HepG2 (cell line): ENCODE results near the gene GANC. TPM values are rescaled to one million over a fixed set of nuclear protein-coding genes. Genes with fewer than 3 reads are reported as not detected.

Experiments used
- GATA4 ChIP-seq: sonication (generic); IDR thresholded peaks from 2 replicates; pipeline ENCODE4 v1.6.1; 2016; ENCODE audit warnings: antibody characterized with exemption, low read depth, borderline replicate concordance
- HMGA1 ChIP-seq: sonication (generic); formaldehyde crosslinking; conservative IDR thresholded peaks from 2 replicates; pipeline ENCODE4 v1.4.0; 2020; ENCODE audit warnings: missing genetic modification reagents
- HOXD1 ChIP-seq: sonication (generic); formaldehyde crosslinking; IDR thresholded peaks from 2 replicates; pipeline ENCODE4 v1.5.0; 2020; ENCODE audit warnings: missing genetic modification reagents
- MED1 ChIP-seq: sonication (generic); formaldehyde crosslinking; IDR thresholded peaks from 2 replicates; pipeline ENCODE4 v1.4.0; 2020; ENCODE audit warnings: missing genetic modification reagents
- ONECUT2 ChIP-seq: sonication (generic); formaldehyde crosslinking; IDR thresholded peaks from 2 replicates; pipeline ENCODE4 v1.4.0; 2020; ENCODE audit warnings: missing genetic modification reagents
- PITX1 ChIP-seq: sonication (generic); formaldehyde crosslinking; IDR thresholded peaks from 2 replicates; pipeline ENCODE4 v1.5.1; 2020; ENCODE audit warnings: mild to moderate bottlenecking, missing genetic modification reagents
- RCOR2 ChIP-seq: IDR thresholded peaks from 2 replicates; pipeline ENCODE4 v1.6.1; 2016; ENCODE audit warnings: missing biosample characterization, missing genetic modification reagents
- SOX6 ChIP-seq, 2 experiments: fragments of 450-650 bp in 1 of 2; sonication (generic) in 1 of 2; formaldehyde crosslinking in 1 of 2; IDR thresholded peaks; 2 replicates each; pipeline versions ENCODE4 v1.4.0 to v1.6.1; 2017 to 2020; ENCODE audit warnings: antibody characterized with exemption in 1 of 2, mild to moderate bottlenecking in 1 of 2, missing genetic modification reagents in 1 of 2
- SRSF9 ChIP-seq: fragments of 200-400 bp; formaldehyde crosslinking; IDR thresholded peaks from 2 replicates; pipeline ENCODE4 v1.6.1; 2018; ENCODE audit warnings: borderline replicate concordance, mild to moderate bottlenecking, low read depth, low read length; ENCODE audit not compliant: insufficient read depth, poor library complexity, severe bottlenecking
- TCF12 ChIP-seq, 2 experiments: fragments of 450-650 bp in 1 of 2; sonication (generic) in 1 of 2; formaldehyde crosslinking in 1 of 2; IDR thresholded peaks; 2 replicates each; pipeline versions ENCODE4 v1.6.1 to v1.8.0; 2017 to 2022; ENCODE audit warnings: antibody characterized with exemption in 1 of 2, mild to moderate bottlenecking in 1 of 2, missing genetic modification reagents in 1 of 2, moderate library complexity in 1 of 2
- YEATS4 ChIP-seq: sonication (generic); formaldehyde crosslinking; IDR thresholded peaks from 2 replicates; pipeline ENCODE4 v1.4.0; 2020; ENCODE audit warnings: missing genetic modification reagents, borderline replicate concordance
- ZFP36 ChIP-seq: fragments of 150-350 bp; IDR thresholded peaks from 2 replicates; pipeline ENCODE4 v1.6.1; 2018; ENCODE audit warnings: borderline replicate concordance, low read length, low read depth; ENCODE audit not compliant: partially characterized antibody
- ZFYVE20 ChIP-seq: sonication (generic); formaldehyde crosslinking; IDR thresholded peaks from 2 replicates; pipeline ENCODE4 v1.8.0; 2023; ENCODE audit warnings: low read depth, mild to moderate bottlenecking, moderate library complexity, missing genetic modification reagents, borderline replicate concordance
- ZNF329 ChIP-seq: sonication (generic); formaldehyde crosslinking; IDR thresholded peaks from 2 replicates; pipeline ENCODE4 v1.9.0; 2021; ENCODE audit warnings: low read depth, mild to moderate bottlenecking, missing genetic modification reagents
- ZNF570 ChIP-seq: sonication (generic); formaldehyde crosslinking; IDR thresholded peaks from 2 replicates; pipeline ENCODE4 v1.4.0; 2020; ENCODE audit warnings: mild to moderate bottlenecking, missing genetic modification reagents, borderline replicate concordance
- ZNF615 ChIP-seq: sonication (generic); formaldehyde crosslinking; IDR thresholded peaks from 2 replicates; pipeline ENCODE4 v1.5.0; 2020; ENCODE audit warnings: mild to moderate bottlenecking, missing genetic modification reagents, borderline replicate concordance
- ZNF709 ChIP-seq: sonication (generic); formaldehyde crosslinking; IDR thresholded peaks from 2 replicates; pipeline ENCODE4 v1.5.0; 2020; ENCODE audit warnings: mild to moderate bottlenecking, missing genetic modification reagents
- ZSCAN20 ChIP-seq: sonication (generic); formaldehyde crosslinking; IDR thresholded peaks from 2 replicates; pipeline ENCODE4 v1.4.0; 2020; ENCODE audit warnings: missing genetic modification reagents, mild to moderate bottlenecking, borderline replicate concordance
- polyA plus RNA-seq, 8 experiments: library from polyadenylated mRNA; depleted of rRNA in 3 of 8; stranded (reverse) in 7 of 8; unstranded in 1 of 8; fragments of >200 nt; fragmentation: Illumina TruSeq in 4 of 8; extraction: Trizol in 4 of 8; gene quantifications; 2 replicates each; pipeline versions ENCODE4 v1.2.1 to v1.2.3, GENCODE V29; 2011 to 2016; ENCODE audit warnings: low read depth in 4 of 8, missing spikeins in 1 of 8, mixed read lengths in 1 of 8; ENCODE audit not compliant: insufficient read depth in 1 of 8
- total RNA-seq, 5 experiments: library from RNA; depleted of rRNA; stranded (reverse); fragments of >200 nt; fragmentation: Illumina TruSeq; extraction: Trizol; gene quantifications; 2 replicates each; pipeline ENCODE4 v1.2.3, GENCODE V29; 2016; ENCODE audit warnings: low read depth in 1 of 5
- TF ChIP-seq, protein P1 (sequence below): sonication (generic); formaldehyde crosslinking; IDR thresholded peaks from 2 replicates; pipeline ENCODE4 v1.5.0; 2020; ENCODE audit warnings: missing genetic modification reagents
- TF ChIP-seq, protein P2 (sequence below): sonication (generic); formaldehyde crosslinking; IDR thresholded peaks from 2 replicates; pipeline ENCODE4 v1.5.0; 2020; ENCODE audit warnings: mild to moderate bottlenecking, missing genetic modification reagents
- TF ChIP-seq, protein P3 (sequence below): IDR thresholded peaks from 2 replicates; pipeline ENCODE4 v1.6.1; 2016; ENCODE audit warnings: low read depth
- TF ChIP-seq, protein P4 (sequence below): sonication (generic); formaldehyde crosslinking; conservative IDR thresholded peaks from 2 replicates; pipeline ENCODE4 v1.4.0; 2020; ENCODE audit warnings: missing genetic modification reagents

Gene GANC
- total and polyA plus RNA-seq, 2 of the 13 experiments (the other 11 are each of a cell fraction or from before 2014, with no cell fraction given), result 17.0 to 21.0 TPM

DNA sequence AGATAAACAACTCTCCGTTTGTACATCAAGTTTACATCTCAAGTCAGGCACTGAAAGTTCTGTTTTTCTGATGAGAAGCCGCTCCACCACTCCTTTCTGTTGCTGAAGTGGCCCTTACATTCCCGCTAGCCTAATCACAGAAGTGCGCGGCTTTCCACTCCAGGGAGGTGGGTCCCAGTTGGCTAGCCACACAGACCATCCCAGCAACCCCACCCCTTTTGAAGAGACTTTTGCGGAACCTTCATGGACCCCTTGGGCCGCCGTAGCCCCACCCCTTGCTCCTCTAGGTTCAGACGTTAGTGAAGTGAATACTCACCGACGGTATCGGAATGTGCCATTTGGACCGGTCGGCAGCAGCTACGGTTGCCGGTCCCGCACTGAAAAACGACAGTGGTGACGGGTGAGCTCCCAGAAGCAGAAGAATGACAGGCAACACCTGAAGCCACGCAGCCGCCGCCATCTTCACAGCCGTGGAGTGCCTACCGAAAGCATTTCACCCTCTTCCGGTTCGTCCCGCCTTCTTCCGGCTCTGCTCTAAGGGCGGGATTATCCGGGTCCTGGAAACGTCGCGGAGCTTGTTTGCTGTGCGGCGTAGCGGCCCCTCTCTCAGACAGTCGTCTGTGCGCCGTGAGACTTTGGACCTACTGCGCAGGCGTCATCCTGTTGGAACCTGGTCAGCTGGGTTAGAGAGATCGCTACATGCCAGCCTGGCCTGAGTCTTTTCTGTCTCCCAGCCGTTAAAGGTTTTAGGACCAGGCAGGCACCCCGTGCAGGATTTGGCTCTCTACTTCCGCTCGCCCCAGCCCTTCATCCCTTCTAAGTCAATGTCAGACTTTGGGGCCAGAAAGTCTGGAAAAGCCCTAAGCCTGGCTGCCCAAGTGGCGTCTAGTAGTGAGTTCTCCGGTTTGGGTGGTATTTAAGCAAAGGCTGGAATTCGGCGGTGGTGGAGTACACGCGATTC lies at the start of gene GANC, which contains the start of gene TMEM87A (continued):
- no peak for TF ChIP-seq ZNF709 (CRISPR knock-in tag)
- TF ChIP-seq PITX1 (CRISPR knock-in tag), result peak; percentile 85
- peak; percentile 93 for TF ChIP-seq YEATS4 (CRISPR knock-in tag)
- no peak for TF ChIP-seq ZSCAN20 (CRISPR knock-in tag)
- TF ChIP-seq, protein P1, sequence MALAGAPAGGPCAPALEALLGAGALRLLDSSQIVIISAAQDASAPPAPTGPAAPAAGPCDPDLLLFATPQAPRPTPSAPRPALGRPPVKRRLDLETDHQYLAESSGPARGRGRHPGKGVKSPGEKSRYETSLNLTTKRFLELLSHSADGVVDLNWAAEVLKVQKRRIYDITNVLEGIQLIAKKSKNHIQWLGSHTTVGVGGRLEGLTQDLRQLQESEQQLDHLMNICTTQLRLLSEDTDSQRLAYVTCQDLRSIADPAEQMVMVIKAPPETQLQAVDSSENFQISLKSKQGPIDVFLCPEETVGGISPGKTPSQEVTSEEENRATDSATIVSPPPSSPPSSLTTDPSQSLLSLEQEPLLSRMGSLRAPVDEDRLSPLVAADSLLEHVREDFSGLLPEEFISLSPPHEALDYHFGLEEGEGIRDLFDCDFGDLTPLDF (CRISPR knock-in tag), result peak; percentile 82
- TF ChIP-seq SRSF9, result no peak
- TF ChIP-seq RCOR2, result no peak
- TF ChIP-seq, protein P2, sequence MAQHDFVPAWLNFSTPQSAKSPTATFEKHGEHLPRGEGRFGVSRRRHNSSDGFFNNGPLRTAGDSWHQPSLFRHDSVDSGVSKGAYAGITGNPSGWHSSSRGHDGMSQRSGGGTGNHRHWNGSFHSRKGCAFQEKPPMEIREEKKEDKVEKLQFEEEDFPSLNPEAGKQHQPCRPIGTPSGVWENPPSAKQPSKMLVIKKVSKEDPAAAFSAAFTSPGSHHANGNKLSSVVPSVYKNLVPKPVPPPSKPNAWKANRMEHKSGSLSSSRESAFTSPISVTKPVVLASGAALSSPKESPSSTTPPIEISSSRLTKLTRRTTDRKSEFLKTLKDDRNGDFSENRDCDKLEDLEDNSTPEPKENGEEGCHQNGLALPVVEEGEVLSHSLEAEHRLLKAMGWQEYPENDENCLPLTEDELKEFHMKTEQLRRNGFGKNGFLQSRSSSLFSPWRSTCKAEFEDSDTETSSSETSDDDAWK (CRISPR knock-in tag), result no peak
- TF ChIP-seq ZFP36, result no peak
- TF ChIP-seq GATA4, result peak; percentile 32
- TF ChIP-seq, protein P3, sequence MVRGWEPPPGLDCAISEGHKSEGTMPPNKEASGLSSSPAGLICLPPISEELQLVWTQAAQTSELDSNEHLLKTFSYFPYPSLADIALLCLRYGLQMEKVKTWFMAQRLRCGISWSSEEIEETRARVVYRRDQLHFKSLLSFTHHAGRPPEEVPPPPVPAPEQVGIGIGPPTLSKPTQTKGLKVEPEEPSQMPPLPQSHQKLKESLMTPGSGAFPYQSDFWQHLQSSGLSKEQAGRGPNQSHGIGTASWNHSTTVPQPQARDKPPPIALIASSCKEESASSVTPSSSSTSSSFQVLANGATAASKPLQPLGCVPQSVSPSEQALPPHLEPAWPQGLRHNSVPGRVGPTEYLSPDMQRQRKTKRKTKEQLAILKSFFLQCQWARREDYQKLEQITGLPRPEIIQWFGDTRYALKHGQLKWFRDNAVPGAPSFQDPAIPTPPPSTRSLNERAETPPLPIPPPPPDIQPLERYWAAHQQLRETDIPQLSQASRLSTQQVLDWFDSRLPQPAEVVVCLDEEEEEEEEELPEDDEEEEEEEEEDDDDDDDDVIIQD, result peak; percentile 55; the same call in 1 of the 2 replicates
- TF ChIP-seq MED1 (CRISPR knock-in tag), result peak; percentile 66
- no peak for TF ChIP-seq ZNF570 (CRISPR knock-in tag)
- no peak for TF ChIP-seq ZNF615
- no peak for TF ChIP-seq ZFYVE20 (CRISPR knock-in tag)
- no peak for TF ChIP-seq SOX6 (IDR thresholded peaks at IDR 0.05)
- TF ChIP-seq SOX6 (CRISPR knock-in tag; IDR thresholded peaks at IDR 0.05), result peak; percentile 81
- TF ChIP-seq TCF12 (IDR thresholded peaks at IDR 0.05), result no peak
- peak; percentile 54; the same call in 1 of the 2 replicates for TF ChIP-seq TCF12 (CRISPR knock-in tag; IDR thresholded peaks at IDR 0.05)
- TF ChIP-seq, protein P4, sequence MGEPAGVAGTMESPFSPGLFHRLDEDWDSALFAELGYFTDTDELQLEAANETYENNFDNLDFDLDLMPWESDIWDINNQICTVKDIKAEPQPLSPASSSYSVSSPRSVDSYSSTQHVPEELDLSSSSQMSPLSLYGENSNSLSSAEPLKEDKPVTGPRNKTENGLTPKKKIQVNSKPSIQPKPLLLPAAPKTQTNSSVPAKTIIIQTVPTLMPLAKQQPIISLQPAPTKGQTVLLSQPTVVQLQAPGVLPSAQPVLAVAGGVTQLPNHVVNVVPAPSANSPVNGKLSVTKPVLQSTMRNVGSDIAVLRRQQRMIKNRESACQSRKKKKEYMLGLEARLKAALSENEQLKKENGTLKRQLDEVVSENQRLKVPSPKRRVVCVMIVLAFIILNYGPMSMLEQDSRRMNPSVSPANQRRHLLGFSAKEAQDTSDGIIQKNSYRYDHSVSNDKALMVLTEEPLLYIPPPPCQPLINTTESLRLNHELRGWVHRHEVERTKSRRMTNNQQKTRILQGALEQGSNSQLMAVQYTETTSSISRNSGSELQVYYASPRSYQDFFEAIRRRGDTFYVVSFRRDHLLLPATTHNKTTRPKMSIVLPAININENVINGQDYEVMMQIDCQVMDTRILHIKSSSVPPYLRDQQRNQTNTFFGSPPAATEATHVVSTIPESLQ (CRISPR knock-in tag), result peak; percentile 25
- no peak for TF ChIP-seq ONECUT2 (CRISPR knock-in tag)
- no peak for TF ChIP-seq HMGA1
- peak; percentile 53; the same call in 1 of the 2 replicates for TF ChIP-seq HOXD1 (CRISPR knock-in tag)
- TF ChIP-seq ZNF329 (CRISPR knock-in tag), result no peak
